Measurements from ENCODE around the gene IFI30.

GRCh38 chr19:18193388-18194180 is 20.0 kb downstream of the IFI30 start:
- TF ChIP-seq POLR2A (IDR thresholded peaks at IDR 0.05) (no peak), CTCF (IDR thresholded peaks at IDR 0.05) (no peak)

All from esophagus squamous epithelium (tissue), 4 donors.